CD14-positive monocyte (primary cell): ENCODE data around the gene ZNHIT2. TPM values are rescaled to one million over a fixed set of nuclear protein-coding genes. Genes with fewer than 3 reads are reported as not detected.

ENCODE experiments used
- DNase-seq, 3 donors: peaks; one replicate each; pipeline ENCODE4 v3.0.0-alpha.2; 2011 to 2022
- H2AFZ ChIP-seq: 2 replicates; pipeline ENCODE4 v1.6.0; 2012; ENCODE audit warnings: mild to moderate bottlenecking, low read depth, low read length, inconsistent platforms; ENCODE audit not compliant: insufficient read depth, poor library complexity, severe bottlenecking
- H3K27ac ChIP-seq, 2 donors: 1 replicate in 1 of 2; 2 replicates in 1 of 2; pipeline ENCODE4 v1.5.1; 2012 to 2013; ENCODE audit warnings: low read length in 2 of 2, control low read depth in 1 of 2, inconsistent platforms in 1 of 2, low read depth in 1 of 2, mild to moderate bottlenecking in 1 of 2
- H3K27me3 ChIP-seq, 2 donors: one replicate each; pipeline versions ENCODE4 v1.6.0 to v1.6.1; 2011 to 2013; ENCODE audit warnings: low read length in 2 of 2; ENCODE audit not compliant: control insufficient read depth in 2 of 2, insufficient read depth in 2 of 2
- H3K36me3 ChIP-seq, 2 donors: replicated peaks in 1 of 2; 1 replicate in 1 of 2; 2 replicates in 1 of 2; pipeline versions ENCODE4 v1.5.1 to v1.6.1; 2012 to 2013; ENCODE audit warnings: low read length in 2 of 2, control low read depth in 1 of 2, inconsistent platforms in 1 of 2, mild to moderate bottlenecking in 1 of 2; ENCODE audit not compliant: insufficient read depth in 2 of 2, control insufficient read depth in 1 of 2
- H3K4me1 ChIP-seq, 2 donors: 1 replicate in 1 of 2; 2 replicates in 1 of 2; pipeline versions ENCODE4 v1.5.1 to v1.6.1; 2012 to 2013; ENCODE audit warnings: low read length in 2 of 2, control low read depth in 1 of 2, inconsistent platforms in 1 of 2, mild to moderate bottlenecking in 1 of 2, moderate library complexity in 1 of 2; ENCODE audit not compliant: insufficient read depth in 2 of 2, control insufficient read depth in 1 of 2
- H3K4me2 ChIP-seq: replicated peaks from 2 replicates; pipeline ENCODE3; 2012; ENCODE audit warnings: low read length, moderate library complexity, mild to moderate bottlenecking; ENCODE audit not compliant: poor library complexity, severe bottlenecking; ENCODE audit errors: extremely low read depth
- H3K4me3 ChIP-seq, 3 experiments: fragments of 200-600 bp in 1 of 3; sonication (generic) in 1 of 3; replicated peaks in 1 of 3; 1 replicate in 2 of 3; 2 replicates in 1 of 3; pipeline ENCODE4 v1.5.1; 2011 to 2013; ENCODE audit warnings: low read length in 3 of 3, mild to moderate bottlenecking in 3 of 3, control low read depth in 2 of 3, low read depth in 2 of 3, inconsistent platforms in 1 of 3, moderate library complexity in 1 of 3
- H3K79me2 ChIP-seq: 2 replicates; pipeline ENCODE4 v1.6.0; 2012; ENCODE audit warnings: mild to moderate bottlenecking, control low read depth, inconsistent platforms, low read length, moderate library complexity; ENCODE audit not compliant: insufficient read depth
- H3K9ac ChIP-seq: 2 replicates; pipeline ENCODE4 v1.6.0; 2017; ENCODE audit warnings: low read length, mild to moderate bottlenecking; ENCODE audit not compliant: insufficient read depth, poor library complexity, severe bottlenecking
- H3K9me3 ChIP-seq, 2 donors: replicated peaks in 1 of 2; 1 replicate in 1 of 2; 2 replicates in 1 of 2; pipeline versions ENCODE4 v1.5.1 to v1.6.1; 2012 to 2013; ENCODE audit warnings: low read length in 2 of 2, control low read depth in 1 of 2; ENCODE audit not compliant: control insufficient read depth in 1 of 2, insufficient read depth in 1 of 2
- H4K20me1 ChIP-seq: 2 replicates; pipeline ENCODE4 v1.6.0; 2012; ENCODE audit warnings: mild to moderate bottlenecking, low read length, control low read depth, moderate library complexity; ENCODE audit not compliant: insufficient read depth
- H3K27ac Mint-ChIP-seq, 7 donors: one replicate each; pipeline ENCODE4 v1.8.0; 2020; ENCODE audit warnings: mild to moderate bottlenecking in 7 of 7, mixed read lengths in 7 of 7, moderate library complexity in 6 of 7, inconsistent platforms in 2 of 7
- H3K27me3 Mint-ChIP-seq, 3 donors: one replicate each; pipeline ENCODE4 v1.8.0; 2021 to 2022; ENCODE audit warnings: low read depth in 3 of 3, mild to moderate bottlenecking in 3 of 3, mixed read lengths in 3 of 3, moderate library complexity in 3 of 3, inconsistent platforms in 1 of 3
- H3K36me3 Mint-ChIP-seq, 2 donors: one replicate each; pipeline ENCODE4 v1.8.0; 2020; ENCODE audit warnings: mixed read lengths in 2 of 2, inconsistent platforms in 1 of 2, mild to moderate bottlenecking in 1 of 2
- H3K4me1 Mint-ChIP-seq: one replicate; pipeline ENCODE4 v1.8.0; 2020; ENCODE audit warnings: mild to moderate bottlenecking, mixed read lengths
- H3K4me3 Mint-ChIP-seq, 2 donors: one replicate each; pipeline ENCODE4 v1.8.0; 2020; ENCODE audit warnings: mild to moderate bottlenecking in 2 of 2, mixed read lengths in 2 of 2, moderate library complexity in 1 of 2
- H3K9me3 Mint-ChIP-seq, 7 donors: one replicate each; pipeline ENCODE4 v1.8.0; 2020 to 2022; ENCODE audit warnings: mixed read lengths in 7 of 7, mild to moderate bottlenecking in 6 of 7, moderate library complexity in 6 of 7, inconsistent platforms in 2 of 7
- CTCF ChIP-seq: fragments of 200-600 bp; IDR thresholded peaks from one replicate; pipeline ENCODE4 v1.8.0; 2022; ENCODE audit warnings: antibody characterized with exemption, mild to moderate bottlenecking
- WGBS: methylation state at CpG from one replicate; pipeline ENCODE4 v1.1.5; 2013; ENCODE audit warnings: missing lambda C conversion rate; ENCODE audit not compliant: insufficient coverage; 5-methylcytosine and 5-hydroxymethylcytosine counted together
- intact Hi-C, 2 donors: fragments of 100-400 bp; cut with micrococcal nuclease; formaldehyde crosslinking; loops; one replicate each; pipeline versions ENCODE4 v1.15.0 to v1.15.1; 2023
- polyA plus RNA-seq, 3 donors: library from polyadenylated mRNA; depleted of rRNA in 1 of 3; unstranded in 2 of 3; stranded (reverse) in 1 of 3; fragments of 300-500 nt in 2 of 3; fragments of >200 nt in 1 of 3; fragmentation: Illumina TruSeq in 2 of 3; gene quantifications; 1 replicate in 2 of 3; 2 replicates in 1 of 3; pipeline ENCODE4 v1.2.3, GENCODE V29; 2012 to 2021

ZNHIT2 gene
- polyA plus RNA-seq, 3 donors = 2.1 to 9.4 (median 5.8) TPM

DNA sequence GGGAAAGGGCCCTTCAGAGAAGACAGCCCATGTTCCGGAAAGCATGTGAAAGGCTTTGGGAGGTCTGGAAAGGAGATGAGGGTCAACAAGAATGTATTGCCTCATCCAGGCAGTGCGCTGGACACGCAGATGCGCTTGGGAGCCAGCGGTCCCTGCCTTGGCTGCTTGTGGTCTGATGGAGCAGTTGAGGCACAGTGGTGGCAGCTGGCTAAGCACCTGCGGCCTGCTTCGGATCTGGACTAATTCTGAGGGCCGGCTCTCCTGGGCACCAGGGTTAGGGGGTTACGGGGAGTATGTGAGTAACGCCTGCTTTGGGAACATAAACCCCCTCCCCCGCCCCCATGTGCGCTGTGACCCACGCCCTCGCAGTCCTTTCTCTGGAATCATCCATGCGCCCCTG, 10.4 kb downstream of the ZNHIT2 start:
- intact Hi-C loops = no loop called here
- peaks cover 17 to 19% of the 10 kb centered on the region in 2 donors for H3K4me1 ChIP-seq
- H3K27ac ChIP-seq = no peak overlapping the region
- Mint-ChIP-seq H3K4me1 (peaks cover 20% of the 10 kb centered on the region), H3K27me3 (peaks cover 0 to 5% (median 2%) of the 10 kb centered on the region in 3 donors), H3K9me3 (no peaks in the 10 kb centered on the region), H3K27ac (no peak overlapping the region), H3K36me3 (peaks cover 35 to 51% of the 10 kb centered on the region in 2 donors), H3K4me3 (no peak overlapping the region)
- H4K20me1 ChIP-seq = peaks cover 15% of the 10 kb centered on the region
- no peak for DNase-seq
- no peaks in the 10 kb centered on the region for H3K27me3 ChIP-seq
- no peak overlapping the region for H3K4me2 ChIP-seq
- H3K9me3 ChIP-seq = no peaks in the 10 kb centered on the region
- no peak for TF ChIP-seq CTCF
- 99% methylated on average over 8 of the region's 15 CpGs for WGBS
- peaks cover 28 to 75% of the 10 kb centered on the region in 2 donors for H3K36me3 ChIP-seq
- no peak overlapping the region for H3K4me3 ChIP-seq
- no peak overlapping the region for H2AFZ ChIP-seq
- H3K9ac ChIP-seq = no peak overlapping the region
- peaks cover 2% of the 10 kb centered on the region for H3K79me2 ChIP-seq

GRCh38 chr11:65104628-65105027, 12.9 kb downstream of the ZNHIT2 start:
- Mint-ChIP-seq H3K27me3 (no peaks in the 10 kb centered on the region), H3K4me1 (no peaks in the 10 kb centered on the region), H3K36me3 (peaks cover 37 to 57% of the 10 kb centered on the region in 2 donors), H3K4me3 (no peak overlapping the region), H3K9me3 (no peaks in the 10 kb centered on the region), H3K27ac (no peak overlapping the region)
- H3K27me3 ChIP-seq = no peaks in the 10 kb centered on the region
- no peaks in the 10 kb centered on the region for H4K20me1 ChIP-seq
- no peak overlapping the region for H3K4me3 ChIP-seq
- H3K27ac ChIP-seq = no peak overlapping the region
- no peaks in the 10 kb centered on the region for H3K4me1 ChIP-seq
- no peaks in the 10 kb centered on the region for H3K9me3 ChIP-seq
- H3K36me3 ChIP-seq = peaks cover 26 to 84% of the 10 kb centered on the region in 2 donors
- intact Hi-C loops = no loop called here
- H3K9ac ChIP-seq = no peak overlapping the region
- no peak for DNase-seq
- no peak overlapping the region for H3K4me2 ChIP-seq
- H3K79me2 ChIP-seq = peaks cover 17% of the 10 kb centered on the region
- no peak overlapping the region for H2AFZ ChIP-seq
- no CpG with 5 or more reads among the region's 4 CpGs for WGBS
- TF ChIP-seq CTCF = no peak
